COR-L47 (cell line): ENCODE measurements around the gene KRT35.

Experiments used
- DNase-seq: peaks from one replicate; lab custom pipeline; 2025; lab: John Stamatoyannopoulos, UW

Gene KRT35

DNA sequence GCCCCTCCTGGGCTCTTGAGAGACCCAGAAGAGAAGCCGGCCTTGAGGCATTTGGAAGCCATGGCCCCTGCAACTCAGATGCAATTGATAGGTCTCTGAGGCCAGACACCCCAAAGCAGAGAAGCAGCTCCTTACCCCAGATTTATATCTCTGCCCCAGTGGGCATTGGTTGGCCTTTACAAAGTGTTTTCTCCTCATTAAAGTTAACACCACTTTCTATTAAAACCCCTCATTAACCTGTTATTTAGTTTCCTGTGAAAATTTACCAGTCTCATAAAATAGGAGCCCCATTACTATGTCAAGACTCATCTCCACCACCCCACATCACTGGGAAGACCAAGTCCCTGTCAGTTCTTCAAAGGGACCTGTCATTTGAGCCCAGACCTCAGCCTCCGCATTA is at the start of gene KRT35:
Gene KRT35 (minus strand): TSS at position 116 of the 400 bp plus-strand sequence. CDS start 54 bp downstream, at position 62.
- DNase-seq = no peak

DNA sequence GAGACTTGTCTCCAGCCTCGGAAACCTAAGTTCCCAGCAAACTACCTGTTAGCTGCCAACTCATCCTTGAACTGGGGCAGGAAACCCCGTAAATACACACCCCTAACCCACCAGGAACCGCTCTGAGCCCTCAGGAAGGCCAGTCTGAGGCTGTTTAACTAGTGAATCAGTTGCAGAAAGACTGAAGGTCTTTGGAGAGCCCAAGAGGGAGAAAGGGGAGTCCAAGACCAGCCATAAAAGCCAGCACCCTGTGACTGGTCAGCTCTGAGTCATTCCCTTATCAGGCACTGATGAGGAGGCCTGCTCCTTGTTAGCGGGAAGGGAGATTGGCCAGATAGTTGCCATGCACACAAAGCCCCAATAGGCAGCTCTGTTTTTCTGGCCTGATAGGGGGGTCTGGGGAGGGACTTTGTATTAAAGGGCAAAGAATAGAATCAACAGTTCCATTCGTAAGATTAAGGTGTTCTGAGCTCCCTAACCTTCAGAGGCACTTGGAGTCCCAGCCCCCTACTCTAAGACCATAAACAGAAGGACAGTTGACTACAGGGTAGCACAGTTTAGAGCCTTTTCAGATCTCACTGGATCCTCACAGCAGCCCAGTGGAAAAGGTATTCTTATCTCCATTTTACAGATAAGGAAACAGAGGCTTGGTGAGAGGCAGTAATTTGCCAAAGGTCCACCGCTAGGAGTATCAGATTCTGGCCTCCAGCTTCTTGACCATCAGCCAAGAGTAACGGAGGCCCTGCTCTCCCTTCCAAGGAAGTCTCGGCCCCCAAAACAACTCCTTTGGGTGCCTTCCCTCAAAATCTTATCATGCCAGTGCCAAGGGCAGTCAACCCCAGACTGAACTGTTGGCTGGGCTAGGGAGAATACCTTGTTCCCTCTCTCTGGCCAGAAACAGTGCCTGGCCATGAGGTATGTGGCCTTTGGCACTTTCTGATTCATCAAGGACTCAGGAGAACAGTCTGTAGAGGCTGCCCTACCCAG is 49.4 kb upstream of the KRT35 start:
- DNase-seq = no peak

- no peak for DNase-seq
Observed at GRCh38 chr17:41529491-41529915, 48.6 kb upstream of the KRT35 start.

- peak; percentile 38 for DNase-seq
Observed at GRCh38 chr17:41528959-41529353, 48.0 kb upstream of the KRT35 start.

- DNase-seq = no peak
Observed at GRCh38 chr17:41527063-41528023, 46.4 kb upstream of the KRT35 start.

GRCh38 chr17:41524261-41524660 is 43.3 kb upstream of the KRT35 start:
- no peak for DNase-seq

DNA sequence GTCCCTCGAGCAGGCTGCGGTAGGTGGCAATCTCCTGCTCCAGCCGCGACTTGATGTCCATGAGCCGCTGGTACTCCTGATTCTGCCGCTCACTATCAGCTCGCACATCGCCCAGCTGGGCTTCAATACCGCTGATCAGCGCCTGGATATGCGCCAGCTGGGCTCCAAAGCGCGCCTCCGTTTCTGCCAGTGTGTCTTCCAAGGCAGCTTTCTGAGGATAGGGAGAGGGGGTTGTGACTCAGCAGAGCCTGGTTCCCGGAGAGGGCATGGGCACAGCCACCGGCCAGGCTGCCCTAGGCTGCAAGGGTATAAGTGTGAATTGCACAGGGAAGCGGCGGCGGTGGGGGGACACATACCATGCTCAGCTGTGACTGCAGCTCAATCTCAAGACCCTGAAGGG is 42.8 kb upstream of the KRT35 start:
- DNase-seq = no peak

DNA sequence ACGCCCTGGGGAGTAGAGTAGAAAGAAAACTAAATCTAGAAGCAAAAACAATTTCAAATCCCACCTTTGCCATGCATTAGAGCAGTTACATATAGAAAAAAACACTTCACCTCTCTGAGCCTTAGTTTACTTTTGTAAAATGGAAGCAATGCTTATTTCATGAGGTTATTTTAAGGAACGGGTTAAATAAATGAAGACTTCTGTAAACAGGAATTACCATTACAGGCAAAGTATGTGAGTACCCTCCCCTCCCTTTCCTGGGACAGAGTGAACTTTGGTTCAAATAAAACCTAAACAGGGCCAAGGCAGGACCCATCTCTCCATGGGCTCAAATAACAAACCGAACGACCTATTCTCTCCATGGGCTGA is 42.3 kb upstream of the KRT35 start:
- DNase-seq = no peak

- DNase-seq = no peak
Observed at GRCh38 chr17:41522301-41523224, 41.6 kb upstream of the KRT35 start.

GRCh38 chr17:41521574-41522261 is 40.8 kb upstream of the KRT35 start:
- no peak for DNase-seq

- peak; percentile 91 for DNase-seq
Observed at GRCh38 chr17:41520821-41521521, 40.0 kb upstream of the KRT35 start.

- DNase-seq = peak; percentile 88
Observed at GRCh38 chr17:41519501-41520224, 38.7 kb upstream of the KRT35 start.

DNA sequence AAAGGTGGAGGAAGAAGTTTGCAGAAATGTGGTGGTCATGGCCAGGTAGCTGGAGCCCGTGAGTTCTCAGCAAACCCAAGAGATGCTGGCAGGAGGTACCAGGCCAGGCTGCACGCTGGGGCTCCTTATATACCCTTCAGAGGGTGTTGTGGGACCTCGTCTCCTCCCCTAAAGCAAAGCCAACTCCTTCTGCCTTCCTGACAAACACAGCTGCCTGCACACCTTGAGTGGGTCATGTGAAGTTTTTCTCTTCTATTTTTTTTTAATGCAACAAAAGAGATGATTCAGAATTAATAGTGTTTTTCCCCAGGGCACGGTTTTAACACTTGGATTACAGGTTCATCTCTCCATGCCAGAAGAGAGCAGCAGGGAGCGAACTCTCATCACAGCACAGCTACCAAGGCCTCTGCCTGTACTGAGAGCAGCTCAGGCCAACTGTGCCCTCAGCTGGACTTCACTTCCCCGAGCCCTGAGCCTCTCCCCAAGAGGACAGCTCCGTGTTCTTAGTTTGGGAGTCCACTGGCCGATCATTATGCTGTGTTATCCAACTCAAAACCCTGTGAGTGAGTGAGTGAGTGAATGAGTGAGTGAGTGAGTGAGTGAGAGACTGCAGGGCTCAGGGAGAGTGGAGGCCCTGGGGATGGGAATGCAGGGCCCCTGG is 38.0 kb upstream of the KRT35 start, which contains the start of gene KRT15:
Gene KRT15 (minus strand): TSS at position 102 of the 661 bp plus-strand sequence. CDS start 63 bp downstream, at position 39.
- peak; percentile 74 for DNase-seq

DNA sequence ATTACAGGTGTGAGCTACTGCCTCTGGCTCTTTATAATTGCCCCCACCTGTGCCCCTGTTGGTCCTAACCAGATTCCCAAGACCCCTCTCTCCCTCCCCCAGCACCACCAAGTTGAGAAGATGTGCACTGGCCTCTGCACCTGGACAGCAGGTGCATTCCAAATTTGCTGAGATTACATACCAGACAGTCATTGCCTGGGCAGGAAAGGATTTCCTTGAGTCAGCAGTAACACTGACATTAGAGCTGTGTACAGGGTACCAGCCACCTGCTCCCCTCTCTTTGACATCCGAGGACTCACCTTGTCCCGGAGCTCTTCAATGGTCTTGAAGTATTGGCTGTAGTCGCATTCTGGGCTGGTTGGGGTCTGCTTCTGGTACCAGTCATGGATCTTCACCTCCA is 37.1 kb upstream of the KRT35 start:
- no peak for DNase-seq

- DNase-seq = no peak
Observed at GRCh38 chr17:41516830-41517283, 35.9 kb upstream of the KRT35 start.

DNA sequence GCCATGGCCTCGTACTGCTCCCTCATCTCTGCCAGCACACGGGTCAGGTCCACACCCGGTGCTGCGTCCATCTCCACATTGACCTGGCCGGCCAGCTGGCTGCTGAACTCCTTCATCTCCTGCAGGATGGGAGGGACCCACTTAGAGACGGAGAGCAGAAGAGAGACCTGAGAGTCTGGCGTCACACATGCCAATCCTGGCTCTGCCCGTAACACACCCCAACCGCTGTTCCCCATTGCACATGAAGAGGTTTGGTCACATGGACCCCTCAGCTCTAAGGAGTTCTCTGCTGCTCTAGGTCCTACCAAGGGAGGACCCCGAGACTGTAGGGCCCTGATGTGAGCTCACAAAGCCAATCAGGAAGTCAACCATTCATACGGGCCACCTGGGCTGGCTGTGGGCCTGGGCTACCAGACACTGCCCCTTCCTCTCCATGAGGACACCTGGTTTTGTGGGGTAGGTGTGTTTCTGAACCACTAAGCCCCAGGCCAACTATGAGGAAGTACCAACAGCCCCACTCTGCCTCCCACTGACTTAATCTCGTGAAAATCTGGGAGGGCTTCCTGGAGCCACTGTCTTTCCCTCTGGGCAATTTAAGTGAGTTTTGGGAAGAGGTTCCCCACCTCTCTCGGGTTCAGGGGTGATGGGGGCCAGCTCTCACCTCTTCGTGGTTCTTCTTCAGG is 35.3 kb upstream of the KRT35 start:
- no peak for DNase-seq

GRCh38 chr17:41513168-41513547 is 32.2 kb upstream of the KRT35 start:
- peak; percentile 92 for DNase-seq

- no peak for DNase-seq
Observed at GRCh38 chr17:41512546-41513167, 31.7 kb upstream of the KRT35 start.
